ENCODE results near the gene SIAH2.

SIAH2 gene

GRCh38 chr3:150806185-150806835 is 43.3 kb upstream of the SIAH2 start:
- TF ChIP-seq, protein P1, sequence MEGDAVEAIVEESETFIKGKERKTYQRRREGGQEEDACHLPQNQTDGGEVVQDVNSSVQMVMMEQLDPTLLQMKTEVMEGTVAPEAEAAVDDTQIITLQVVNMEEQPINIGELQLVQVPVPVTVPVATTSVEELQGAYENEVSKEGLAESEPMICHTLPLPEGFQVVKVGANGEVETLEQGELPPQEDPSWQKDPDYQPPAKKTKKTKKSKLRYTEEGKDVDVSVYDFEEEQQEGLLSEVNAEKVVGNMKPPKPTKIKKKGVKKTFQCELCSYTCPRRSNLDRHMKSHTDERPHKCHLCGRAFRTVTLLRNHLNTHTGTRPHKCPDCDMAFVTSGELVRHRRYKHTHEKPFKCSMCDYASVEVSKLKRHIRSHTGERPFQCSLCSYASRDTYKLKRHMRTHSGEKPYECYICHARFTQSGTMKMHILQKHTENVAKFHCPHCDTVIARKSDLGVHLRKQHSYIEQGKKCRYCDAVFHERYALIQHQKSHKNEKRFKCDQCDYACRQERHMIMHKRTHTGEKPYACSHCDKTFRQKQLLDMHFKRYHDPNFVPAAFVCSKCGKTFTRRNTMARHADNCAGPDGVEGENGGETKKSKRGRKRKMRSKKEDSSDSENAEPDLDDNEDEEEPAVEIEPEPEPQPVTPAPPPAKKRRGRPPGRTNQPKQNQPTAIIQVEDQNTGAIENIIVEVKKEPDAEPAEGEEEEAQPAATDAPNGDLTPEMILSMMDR (IDR thresholded peaks at IDR 0.05; ENCODE audit: insufficient read depth, low read length) = no peak
- TF ChIP-seq SPI1 (IDR thresholded peaks at IDR 0.05; ENCODE audit: borderline replicate concordance, low read depth) (no peak), POLR2AphosphoS5 (IDR thresholded peaks at IDR 0.05; ENCODE audit: low read depth) (no peak), GABPA (IDR thresholded peaks at IDR 0.05; ENCODE audit: low read depth) (no peak)
- TF ChIP-seq, protein P2, sequence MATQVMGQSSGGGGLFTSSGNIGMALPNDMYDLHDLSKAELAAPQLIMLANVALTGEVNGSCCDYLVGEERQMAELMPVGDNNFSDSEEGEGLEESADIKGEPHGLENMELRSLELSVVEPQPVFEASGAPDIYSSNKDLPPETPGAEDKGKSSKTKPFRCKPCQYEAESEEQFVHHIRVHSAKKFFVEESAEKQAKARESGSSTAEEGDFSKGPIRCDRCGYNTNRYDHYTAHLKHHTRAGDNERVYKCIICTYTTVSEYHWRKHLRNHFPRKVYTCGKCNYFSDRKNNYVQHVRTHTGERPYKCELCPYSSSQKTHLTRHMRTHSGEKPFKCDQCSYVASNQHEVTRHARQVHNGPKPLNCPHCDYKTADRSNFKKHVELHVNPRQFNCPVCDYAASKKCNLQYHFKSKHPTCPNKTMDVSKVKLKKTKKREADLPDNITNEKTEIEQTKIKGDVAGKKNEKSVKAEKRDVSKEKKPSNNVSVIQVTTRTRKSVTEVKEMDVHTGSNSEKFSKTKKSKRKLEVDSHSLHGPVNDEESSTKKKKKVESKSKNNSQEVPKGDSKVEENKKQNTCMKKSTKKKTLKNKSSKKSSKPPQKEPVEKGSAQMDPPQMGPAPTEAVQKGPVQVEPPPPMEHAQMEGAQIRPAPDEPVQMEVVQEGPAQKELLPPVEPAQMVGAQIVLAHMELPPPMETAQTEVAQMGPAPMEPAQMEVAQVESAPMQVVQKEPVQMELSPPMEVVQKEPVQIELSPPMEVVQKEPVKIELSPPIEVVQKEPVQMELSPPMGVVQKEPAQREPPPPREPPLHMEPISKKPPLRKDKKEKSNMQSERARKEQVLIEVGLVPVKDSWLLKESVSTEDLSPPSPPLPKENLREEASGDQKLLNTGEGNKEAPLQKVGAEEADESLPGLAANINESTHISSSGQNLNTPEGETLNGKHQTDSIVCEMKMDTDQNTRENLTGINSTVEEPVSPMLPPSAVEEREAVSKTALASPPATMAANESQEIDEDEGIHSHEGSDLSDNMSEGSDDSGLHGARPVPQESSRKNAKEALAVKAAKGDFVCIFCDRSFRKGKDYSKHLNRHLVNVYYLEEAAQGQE (IDR thresholded peaks at IDR 0.05; ENCODE audit: insufficient replicate concordance, low read depth) = no peak
- no peak for DNase-seq (ENCODE audit: low read depth in 1 of 2, low spot score in 1 of 2)
- Histone ChIP-seq H3K27ac (replicated peaks) (no peak overlapping the region), H3K4me3 (replicated peaks; ENCODE audit: insufficient read depth, low read length) (no peak overlapping the region), H3K27me3 (ENCODE audit: insufficient read depth, poor library complexity, severe bottlenecking) (no peaks in the 10 kb centered on the region)

DNA sequence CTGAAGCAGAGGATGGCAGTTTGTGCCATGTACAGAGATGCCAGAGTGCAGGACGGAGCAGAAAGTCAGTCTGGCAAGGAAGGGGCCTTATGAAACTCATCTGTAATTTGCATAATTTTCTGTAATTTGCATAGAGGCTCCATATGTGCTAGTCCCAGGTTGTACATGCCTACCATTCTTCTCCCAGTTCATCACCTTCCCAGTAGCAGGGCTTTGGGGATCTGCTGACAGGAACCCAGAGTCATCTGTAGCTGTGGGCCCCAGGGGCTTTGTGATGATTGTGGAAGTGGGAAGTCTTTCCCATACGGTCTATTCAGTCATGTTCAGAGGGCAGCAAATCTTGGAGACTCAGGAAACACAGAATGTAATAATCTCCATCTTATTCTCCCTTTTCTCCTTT is 42.4 kb upstream of the SIAH2 start:
- Histone ChIP-seq H3K4me3 (replicated peaks; ENCODE audit: insufficient read depth, low read length) (no peak overlapping the region), H3K27ac (replicated peaks) (no peak overlapping the region)
- TF ChIP-seq, protein P2 (IDR thresholded peaks at IDR 0.05; ENCODE audit: insufficient replicate concordance, low read depth) = no peak
- TF ChIP-seq, protein P1 (IDR thresholded peaks at IDR 0.05; ENCODE audit: insufficient read depth, low read length) = no peak
- TF ChIP-seq SPI1 (IDR thresholded peaks at IDR 0.05; ENCODE audit: borderline replicate concordance, low read depth) = no peak
- no peak for TF ChIP-seq GABPA (IDR thresholded peaks at IDR 0.05; ENCODE audit: low read depth)
- TF ChIP-seq POLR2AphosphoS5 (IDR thresholded peaks at IDR 0.05; ENCODE audit: low read depth) = no peak

GRCh38 chr3:150803440-150803985 is 40.5 kb upstream of the SIAH2 start:
- no peaks in the 10 kb centered on the region for H3K27me3 ChIP-seq (ENCODE audit: insufficient read depth, poor library complexity, severe bottlenecking)
- H3K4me3 ChIP-seq (replicated peaks; ENCODE audit: insufficient read depth, low read length) = no peak overlapping the region
- no peak for DNase-seq (ENCODE audit: low read depth in 1 of 2, low spot score in 1 of 2)
- no peak overlapping the region for H3K27ac ChIP-seq (replicated peaks)
- no peak for TF ChIP-seq POLR2AphosphoS5 (IDR thresholded peaks at IDR 0.05; ENCODE audit: low read depth)
- TF ChIP-seq, protein P1 (IDR thresholded peaks at IDR 0.05; ENCODE audit: insufficient read depth, low read length) = no peak
- no peak for TF ChIP-seq SPI1 (IDR thresholded peaks at IDR 0.05; ENCODE audit: borderline replicate concordance, low read depth)
- TF ChIP-seq, protein P2 (IDR thresholded peaks at IDR 0.05; ENCODE audit: insufficient replicate concordance, low read depth) = no peak
- TF ChIP-seq GABPA (IDR thresholded peaks at IDR 0.05; ENCODE audit: low read depth) = no peak

More for the DNA sequence above, 42.4 kb upstream of the SIAH2 start:
- H3K27me3 ChIP-seq (ENCODE audit: insufficient read depth, poor library complexity, severe bottlenecking) = no peaks in the 10 kb centered on the region
- DNase-seq (ENCODE audit: low read depth in 1 of 2, low spot score in 1 of 2) = no peak
